Right forelimb (tissue), 1 donor: ENCODE data around the gene STXBP5.

Experiments
- DNase-seq: peaks from one replicate; pipeline ENCODE4 v3.0.0-alpha.2; 2018

STXBP5 gene

GRCh38 chr6:147389463-147389862 is 185.2 kb downstream of the STXBP5 start:
- no peak for DNase-seq

GRCh38 chr6:147390909-147391536 is 186.8 kb downstream of the STXBP5 start:
- DNase-seq: no peak

GRCh38 chr6:147392917-147393625 is 188.9 kb downstream of the STXBP5 start:
- DNase-seq: no peak

GRCh38 chr6:147395158-147395557 is 190.9 kb downstream of the STXBP5 start:
- no peak for DNase-seq

- DNase-seq: no peak
Measured at GRCh38 chr6:147397306-147397705, 193.1 kb downstream of the STXBP5 start.

- DNase-seq: no peak
Measured at GRCh38 chr6:147400968-147401367, 196.8 kb downstream of the STXBP5 start.

GRCh38 chr6:147401779-147402178 is 197.6 kb downstream of the STXBP5 start:
- no peak for DNase-seq

GRCh38 chr6:147406783-147407182 is 202.6 kb downstream of the STXBP5 start:
- no peak for DNase-seq

- DNase-seq: no peak
Measured at GRCh38 chr6:147407571-147407970, 203.4 kb downstream of the STXBP5 start.

- no peak for DNase-seq
Measured at GRCh38 chr6:147416622-147417021, 212.4 kb downstream of the STXBP5 start.

- no peak for DNase-seq
Measured at GRCh38 chr6:147417954-147418353, 213.7 kb downstream of the STXBP5 start.

- no peak for DNase-seq
Measured at GRCh38 chr6:147418523-147418922, 214.3 kb downstream of the STXBP5 start.

GRCh38 chr6:147421903-147422302 is 217.7 kb downstream of the STXBP5 start:
- DNase-seq: no peak

- no peak for DNase-seq
Measured at GRCh38 chr6:147423111-147423510, 218.9 kb downstream of the STXBP5 start.

GRCh38 chr6:147429794-147430193 is 225.6 kb downstream of the STXBP5 start:
- no peak for DNase-seq

GRCh38 chr6:147430811-147431210 is 226.6 kb downstream of the STXBP5 start:
- DNase-seq: no peak

- DNase-seq: no peak
Measured at GRCh38 chr6:147434076-147434475, 229.9 kb downstream of the STXBP5 start.

GRCh38 chr6:147434516-147434915 is 230.3 kb downstream of the STXBP5 start:
- no peak for DNase-seq

GRCh38 chr6:147437615-147438014 is 233.4 kb downstream of the STXBP5 start:
- DNase-seq: no peak

GRCh38 chr6:147438758-147439528 is 234.7 kb downstream of the STXBP5 start:
- no peak for DNase-seq
